Heart left ventricle (tissue), 16 donors: ENCODE data around the gene ARHGEF11. TPM values are rescaled to one million over a fixed set of nuclear protein-coding genes. Genes with fewer than 3 reads are reported as not detected.
A peak's percentile ranks its signal among the peaks of the same experiment; 100 is the strongest.
"Not testable (repeated sequence)": the region's sequence is repeated elsewhere in the genome, so short reads cannot be mapped to it uniquely, and the experiment has no call there.

Experiments used
- ATAC-seq, 4 donors: fragments of 200-7000 bp; cut with Tn5 transposase; one replicate each; pipeline ENCODE4 v1.9.1; 2020 to 2022; ENCODE audit warnings: moderate library complexity in 4 of 4, mild to moderate bottlenecking in 3 of 4, moderate number of reproducible peaks in 1 of 4
- DNase-seq, 5 donors: peaks; one replicate each; pipeline ENCODE4 v3.0.0-alpha.2; 2020
- H3K27ac ChIP-seq, 12 donors: fragments of 200-600 bp; sonication (generic) in 4 of 12; one replicate each; pipeline versions ENCODE4 v1.5.0 to v1.8.0; 2016 to 2022; ENCODE audit warnings: mild to moderate bottlenecking in 2 of 12
- H3K27me3 ChIP-seq, 9 donors: fragments of 200-600 bp; sonication (generic) in 2 of 9; one replicate each; pipeline versions ENCODE4 v1.5.1 to v1.8.0; 2016 to 2022; ENCODE audit warnings: mild to moderate bottlenecking in 3 of 9
- H3K36me3 ChIP-seq, 9 donors: fragments of 200-600 bp; sonication (generic) in 2 of 9; one replicate each; pipeline versions ENCODE4 v1.5.0 to v1.8.0; 2018 to 2022; ENCODE audit warnings: mild to moderate bottlenecking in 2 of 9
- H3K4me1 ChIP-seq, 12 donors: fragments of 200-600 bp; sonication (generic) in 4 of 12; one replicate each; pipeline versions ENCODE4 v1.5.0 to v1.8.0; 2016 to 2022; ENCODE audit warnings: mild to moderate bottlenecking in 3 of 12
- H3K4me3 ChIP-seq, 12 donors: fragments of 200-600 bp; sonication (generic) in 4 of 12; one replicate each; pipeline versions ENCODE4 v1.5.0 to v1.8.0; 2017 to 2022; ENCODE audit warnings: mild to moderate bottlenecking in 9 of 12, moderate library complexity in 4 of 12
- H3K9me3 ChIP-seq, 12 donors: fragments of 200-600 bp; sonication (generic) in 4 of 12; one replicate each; pipeline versions ENCODE4 v1.5.0 to v1.8.0; 2016 to 2022; ENCODE audit warnings: mild to moderate bottlenecking in 1 of 12
- CTCF ChIP-seq, 12 donors: fragments of 200-600 bp; sonication (generic) in 4 of 12; IDR thresholded peaks; one replicate each; pipeline versions ENCODE4 v1.5.0 to v1.8.0; 2018 to 2022; ENCODE audit warnings: antibody characterized with exemption in 12 of 12, mild to moderate bottlenecking in 5 of 12
- POLR2A ChIP-seq, 2 donors: fragments of 450-650 bp; IDR thresholded peaks; one replicate each; pipeline ENCODE4 v1.6.1; 2017; ENCODE audit warnings: antibody characterized with exemption in 2 of 2, mild to moderate bottlenecking in 2 of 2, moderate library complexity in 2 of 2
- WGBS, 4 donors: extraction: QIAGEN DNeasy Blood & Tissue Kit in 2 of 4; methylation state at CpG; one replicate each; pipeline versions ENCODE4 v1.1.5 to v1.1.7; 2013 to 2018; 5-methylcytosine and 5-hydroxymethylcytosine counted together
- intact Hi-C, 10 donors: fragments of 100-400 bp; cut with DNase I; formaldehyde crosslinking; loops; one replicate each; pipeline versions ENCODE4 v1.11.1 to v1.14.2; 2022
- polyA plus RNA-seq, 2 donors: library from polyadenylated mRNA; stranded (reverse); fragments of 200-250 nt; gene quantifications; one replicate each; pipeline ENCODE4 v1.2.3, GENCODE V29; 2013
- total RNA-seq, 9 donors: library from RNA; depleted of rRNA in 2 of 9; stranded (reverse); fragments of >200 nt in 2 of 9; fragmentation: NEBNext Ultra II Directional in 3 of 9; extraction: Animal tissue kit (Norgen Biotek cat#: 25700) in 3 of 9; gene quantifications; one replicate each; pipeline versions ENCODE4 v1.1.0 to v1.2.4, GENCODE V29; 2016 to 2023
- donor health status: ischemic (EF 13 %, LVEDD 7.1; RV severe dilation, severe dysfunction).
- donor health status: healthy with polysubstance abuse.
- donor health status: DM: no; HTN: yes; CAD: no.
- donor health status: DM: no; HTN: no; CAD: no.
- donor health status: ischemic (EF 25% LVEDD 6.9; RV normal size, moderate dysfunction).
- donor health status: ischemic (EF 25% LVEDD 5.7; RV mildly dilated, moderate dysfunction).
- donor health status: healthy.
- donor health status: DM: yes; HTN: yes; CAD: no.
- donor health status: ischemic (EF 35%, LVEDD 5.7; RV mildly dilated, moderate dysfunction).
- donor health status: nonischemic (EF 11% LVEDD 7.7; RV severe dilation, severe dysfunction).
- donor health status: DM: yes; HTN: yes; CAD: no.
- donor health status: PGD.
- donor health status: ischemic (EF 29% LVEDD 5.4; RV normal size, mild dysfunction).
- donor health status: nonischemic (EF 23%, LVEDD 6.1; RV moderate dilation, normal function).

Gene ARHGEF11
- total and polyA plus RNA-seq, 11 donors = 12.2 to 44.1 (median 30.0) TPM

- TF ChIP-seq CTCF (IDR thresholded peaks at IDR 0.05) (no peak), POLR2A (IDR thresholded peaks at IDR 0.05) (no peak)
- Histone ChIP-seq H3K36me3 (no peaks in the 10 kb centered on the region), H3K27ac (no peak overlapping the region), H3K4me3 (no peak overlapping the region), H3K9me3 (no peaks in the 10 kb centered on the region), H3K4me1 (peaks cover 0 to 8% (median 3%) of the 10 kb centered on the region in 12 donors), H3K27me3 (peaks cover 0 to 9% (median 0%) of the 10 kb centered on the region in 9 donors)
- DNase-seq (no peak), ATAC-seq (no peak)
- intact Hi-C loops = loop anchor here in 6 of 10 donors (10.0 kb wide), 4 partner anchors 73 to 123 kb away; no protein-coding TSS in a partner anchor
- 92 to 98% (median 94%) methylated on average over 1 of the region's 1 CpG for WGBS, 4 donors
These were observed 31.9 kb upstream of the ARHGEF11 start for GRCh38 chr1:157077394-157077793.

- Histone ChIP-seq H3K36me3 (no peaks in the 10 kb centered on the region), H3K4me3 (peak overlapping the region in 8 of 12 donors; percentile 10 to 43 (median 28)), H3K4me1 (peaks cover 0 to 8% (median 3%) of the 10 kb centered on the region in 12 donors), H3K27me3 (peaks cover 0 to 9% (median 0%) of the 10 kb centered on the region in 9 donors), H3K9me3 (no peaks in the 10 kb centered on the region), H3K27ac (no peak overlapping the region)
- peak; percentile 60 to 80 (median 74) for DNase-seq
- peak; percentile 58 to 81 (median 66) for TF ChIP-seq CTCF (IDR thresholded peaks at IDR 0.05)
- no peak for TF ChIP-seq POLR2A (IDR thresholded peaks at IDR 0.05)
- peak in 2 of 4 donors; percentile 56 to 71 for ATAC-seq
- intact Hi-C loops = loop anchor here in 6 of 10 donors (10.0 kb wide), 4 partner anchors 69 to 119 kb away; no protein-coding TSS in a partner anchor
- WGBS, 4 donors = 18 to 26% (median 21%) methylated on average over 10 to 35 of the region's 35 CpGs
These were observed 28.6 kb upstream of the ARHGEF11 start for GRCh38 chr1:157073944-157074685.

- intact Hi-C loops = no loop called here
- WGBS, 4 donors = 79 to 92% (median 87%) methylated on average over 2 of the region's 2 CpGs
- Histone ChIP-seq H3K36me3 (no peaks in the 10 kb centered on the region), H3K9me3 (no peaks in the 10 kb centered on the region), H3K4me1 (peaks cover 0 to 7% (median 3%) of the 10 kb centered on the region in 12 donors), H3K4me3 (no peak overlapping the region), H3K27me3 (peaks cover 0 to 2% (median 0%) of the 10 kb centered on the region in 9 donors), H3K27ac (no peak overlapping the region)
- DNase-seq (no peak), ATAC-seq (no peak)
- TF ChIP-seq CTCF (IDR thresholded peaks at IDR 0.05) (no peak), POLR2A (IDR thresholded peaks at IDR 0.05) (no peak)
These were observed 24.1 kb upstream of the ARHGEF11 start for GRCh38 chr1:157069601-157070000.

- H3K27me3 ChIP-seq, ATAC-seq, H3K4me3 ChIP-seq, H3K4me1 ChIP-seq, intact Hi-C loops, H3K36me3 ChIP-seq, H3K27ac ChIP-seq, DNase-seq: not testable (repeated sequence)
- peaks cover 0 to 16% (median 3%) of the 10 kb centered on the region in 12 donors for H3K9me3 ChIP-seq
- WGBS, 4 donors = 59 to 65% (median 61%) methylated on average over 3 of the region's 3 CpGs
These were observed 13.7 kb upstream of the ARHGEF11 start for GRCh38 chr1:157059241-157059640.
